ENCODE measurements around the gene FDXACB1.

Gene FDXACB1

DNA sequence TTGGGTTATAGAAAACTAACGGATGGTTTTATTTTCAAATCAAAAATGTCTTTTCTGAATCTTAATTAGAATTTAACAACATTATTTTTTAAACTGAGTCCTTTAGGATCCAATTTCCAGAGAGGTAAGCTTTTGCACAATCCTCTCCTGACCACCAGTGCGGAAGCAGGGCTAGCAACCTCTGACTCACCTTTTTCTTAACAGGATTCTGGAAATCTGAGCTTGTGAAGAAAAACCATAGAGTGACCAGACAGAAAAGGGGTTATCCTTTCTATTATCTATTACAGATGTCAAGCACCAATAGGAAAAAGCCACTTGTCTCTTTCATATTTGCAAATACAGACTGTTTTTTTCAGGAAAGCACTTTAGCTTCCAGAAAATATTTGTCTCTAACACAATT is 32.9 kb downstream of the FDXACB1 start:
- DNase-seq (ENCODE audit: low read depth) = no peak

DNA sequence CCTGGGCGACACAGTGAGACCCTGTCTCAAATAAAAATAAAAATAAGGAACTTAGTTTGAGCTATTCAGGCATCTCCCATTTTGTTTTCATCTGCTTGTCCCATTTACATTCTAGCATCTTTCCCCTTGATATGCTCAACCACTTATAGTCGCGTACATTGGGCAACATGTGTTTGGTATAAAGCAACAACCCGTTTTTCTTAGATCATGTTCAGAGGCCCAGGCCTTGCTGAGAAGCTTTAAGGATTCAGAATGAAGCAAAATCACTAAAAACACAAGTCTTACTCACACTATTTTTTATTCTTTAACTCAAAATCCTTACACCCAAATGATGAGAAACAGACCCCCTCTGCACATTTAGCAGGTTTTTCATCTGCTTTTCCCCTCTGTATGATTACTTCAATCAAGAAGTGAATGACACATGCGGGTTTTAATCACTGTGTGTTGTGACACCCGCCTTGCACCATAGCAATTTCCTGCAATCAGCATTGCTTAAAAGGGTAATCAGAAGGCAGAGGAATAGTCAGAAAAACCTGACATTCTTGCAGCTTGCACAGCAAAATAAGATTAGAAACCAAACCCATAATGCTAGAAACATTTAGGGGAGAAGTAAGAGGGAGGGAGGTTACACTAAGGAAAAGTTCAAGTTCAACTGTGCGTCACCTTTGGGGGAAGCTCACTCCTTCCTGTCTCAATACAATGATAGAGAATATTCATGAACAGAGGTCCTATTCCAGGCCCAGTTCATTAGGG is 33.5 kb downstream of the FDXACB1 start:
- no peak for DNase-seq (ENCODE audit: low read depth)

DNA sequence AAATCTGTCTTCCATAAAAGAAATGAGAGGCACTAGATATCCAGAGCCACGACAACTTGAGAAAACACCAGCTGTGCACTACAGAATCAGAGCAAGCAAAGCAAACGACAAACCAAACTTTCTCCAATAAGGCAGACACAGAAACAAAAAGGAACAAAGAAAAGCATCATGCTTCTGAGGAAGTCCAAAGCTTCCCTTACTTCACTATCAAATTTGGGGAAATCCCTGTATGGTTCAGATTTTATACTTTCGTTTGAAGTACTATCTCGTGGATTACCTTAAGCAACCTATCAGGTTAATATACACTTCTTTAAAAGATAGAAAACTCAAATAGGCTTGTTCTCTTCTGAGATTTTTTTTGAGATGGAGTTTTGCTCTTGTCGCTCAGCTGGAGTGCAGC is 35.3 kb downstream of the FDXACB1 start:
- DNase-seq (ENCODE audit: low read depth) = no peak

- DNase-seq (ENCODE audit: low read depth) = peak; percentile 75
Measured at GRCh38 chr11:111841370-111842053, 37.5 kb downstream of the FDXACB1 start.

- DNase-seq (ENCODE audit: low read depth) = no peak
Measured at GRCh38 chr11:111840143-111840542, 38.8 kb downstream of the FDXACB1 start.

- no peak for DNase-seq (ENCODE audit: low read depth)
Measured at GRCh38 chr11:111838054-111838453, 40.9 kb downstream of the FDXACB1 start.

DNA sequence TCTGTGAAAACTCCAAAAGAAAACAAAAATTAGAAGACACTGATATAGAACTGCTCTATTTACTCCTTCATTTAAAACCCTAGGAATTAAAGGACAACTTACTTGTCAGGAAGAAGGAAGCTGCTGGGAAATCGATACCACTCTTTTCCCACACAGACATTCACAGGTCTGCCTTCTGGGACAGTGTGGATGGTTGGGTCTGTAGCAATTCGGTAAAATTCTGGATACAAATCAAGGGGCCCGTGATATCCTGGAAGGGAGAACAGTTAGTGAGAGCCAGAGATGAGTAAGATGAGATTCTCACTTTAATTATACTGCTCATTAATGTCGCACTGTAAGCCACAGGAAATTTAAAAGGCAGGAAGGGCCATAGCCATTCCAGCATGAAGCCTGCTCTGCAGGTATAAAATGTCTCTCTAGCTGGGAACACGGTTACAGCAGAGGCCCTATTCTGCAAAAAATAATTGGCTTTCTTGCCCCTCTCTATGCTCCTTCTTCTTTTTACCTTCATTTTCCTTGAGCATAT is 41.5 kb downstream of the FDXACB1 start:
- DNase-seq (ENCODE audit: low read depth) = no peak

DNA sequence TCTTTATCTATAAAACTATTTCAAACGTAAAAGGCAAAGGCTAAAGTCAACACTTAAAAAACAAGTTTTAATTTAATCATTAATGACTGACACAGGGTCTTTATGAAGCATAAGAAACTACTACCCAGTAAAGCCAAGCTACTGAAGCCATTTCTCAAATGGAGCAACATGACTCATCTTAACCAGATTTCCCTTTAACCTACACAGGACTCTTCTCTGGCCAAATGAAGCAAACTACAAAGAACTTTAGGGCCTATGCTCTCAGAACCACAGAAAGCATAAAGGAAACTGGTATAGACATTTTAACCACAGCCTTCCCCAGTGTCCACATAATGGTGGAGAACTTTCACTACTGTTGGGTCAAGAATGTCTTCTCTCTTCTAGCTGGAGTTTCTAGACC is 42.2 kb downstream of the FDXACB1 start:
- no peak for DNase-seq (ENCODE audit: low read depth)

- DNase-seq (ENCODE audit: low read depth) = no peak
Measured at GRCh38 chr11:111836162-111836561, 42.8 kb downstream of the FDXACB1 start.

DNA sequence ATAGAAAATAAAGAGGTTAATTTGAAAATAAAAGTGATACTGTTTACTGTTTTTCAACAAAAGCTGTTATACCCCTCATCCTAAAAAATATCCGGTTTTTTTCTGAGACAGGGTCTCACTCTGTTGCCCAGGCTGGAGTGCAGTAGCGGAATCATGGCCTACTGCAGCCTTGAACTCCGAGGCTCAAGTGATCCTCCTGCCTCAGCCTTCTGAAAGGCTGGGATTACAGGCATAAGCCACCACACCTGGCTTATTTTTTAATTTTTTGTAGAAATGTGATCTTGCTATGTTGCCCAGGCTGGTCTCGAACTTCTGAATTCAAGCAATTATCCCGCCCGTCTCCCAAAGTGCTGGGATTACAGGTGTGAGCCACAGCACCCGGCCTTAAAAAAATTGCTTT is 43.3 kb downstream of the FDXACB1 start:
- no peak for DNase-seq (ENCODE audit: low read depth)

DNA sequence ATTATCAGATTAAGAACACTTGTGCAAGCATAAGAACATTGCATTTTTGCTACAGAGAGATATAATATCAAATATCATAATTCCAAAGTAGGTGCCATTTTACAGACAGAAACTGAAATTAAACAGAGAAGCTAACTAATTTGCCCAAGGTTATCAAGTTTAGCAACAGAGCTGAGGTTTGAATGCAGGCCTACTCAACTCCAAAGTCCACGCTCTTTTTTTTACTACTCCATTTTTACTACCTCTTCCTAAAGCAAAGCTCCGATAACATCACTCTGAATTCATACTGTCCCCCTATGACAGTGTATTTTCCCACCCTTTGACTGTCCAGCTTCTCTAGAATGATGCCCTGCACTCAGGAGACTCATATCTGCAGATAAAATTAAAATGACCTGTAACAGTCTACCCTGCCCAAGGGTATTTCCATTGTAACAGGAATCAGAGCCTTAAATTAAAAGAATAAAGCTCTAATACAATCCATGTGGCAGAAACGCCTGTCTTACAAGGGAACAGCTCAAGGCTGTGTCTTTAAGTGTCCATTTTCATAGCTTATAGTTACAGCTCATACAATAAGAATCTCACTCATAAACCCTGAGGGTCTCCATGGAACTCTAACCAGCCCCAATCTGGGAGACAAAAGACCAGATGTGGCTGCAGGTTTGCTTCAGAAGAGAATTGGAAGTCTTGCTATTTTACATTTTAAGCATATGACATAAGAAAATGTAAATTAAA is 44.4 kb downstream of the FDXACB1 start:
- no peak for DNase-seq (ENCODE audit: low read depth)

- no peak for DNase-seq (ENCODE audit: low read depth)
Measured at GRCh38 chr11:111833524-111833923, 45.4 kb downstream of the FDXACB1 start.

- no peak for DNase-seq (ENCODE audit: low read depth)
Measured at GRCh38 chr11:111829185-111829968, 49.6 kb downstream of the FDXACB1 start.

GRCh38 chr11:111826322-111826950 is 52.5 kb downstream of the FDXACB1 start:
- no peak for DNase-seq (ENCODE audit: low read depth)
